ENCODE results near the gene NPW.

GRCh38 chr16:1974157-1975070 lies 45.2 kb upstream of the NPW start:
- TF ChIP-seq SP1 (IDR thresholded peaks at IDR 0.05) (no peak), FOXM1 (IDR thresholded peaks at IDR 0.05; ENCODE audit: borderline replicate concordance) (no peak), BHLHE40 (IDR thresholded peaks at IDR 0.05; ENCODE audit: borderline replicate concordance) (no peak), FOXK2 (IDR thresholded peaks at IDR 0.05) (no peak), ELF4 (IDR thresholded peaks at IDR 0.05) (no peak), TARDBP (IDR thresholded peaks at IDR 0.05) (no peak), HDGF (IDR thresholded peaks at IDR 0.05; ENCODE audit: borderline replicate concordance) (no peak), FOXA1 (IDR thresholded peaks at IDR 0.05) (no peak)

Data from HEK293T (cell line).